ENCODE measurements around the gene GDPD2. TPM values are rescaled to one million over a fixed set of nuclear protein-coding genes. Genes with fewer than 3 reads are reported as not detected.

Gene GDPD2
- total and polyA plus RNA-seq, 2 donors (not counting 3 experiments of a cell fraction or from before 2014, with no cell fraction given), result 0.08 to 0.29 TPM

DNA sequence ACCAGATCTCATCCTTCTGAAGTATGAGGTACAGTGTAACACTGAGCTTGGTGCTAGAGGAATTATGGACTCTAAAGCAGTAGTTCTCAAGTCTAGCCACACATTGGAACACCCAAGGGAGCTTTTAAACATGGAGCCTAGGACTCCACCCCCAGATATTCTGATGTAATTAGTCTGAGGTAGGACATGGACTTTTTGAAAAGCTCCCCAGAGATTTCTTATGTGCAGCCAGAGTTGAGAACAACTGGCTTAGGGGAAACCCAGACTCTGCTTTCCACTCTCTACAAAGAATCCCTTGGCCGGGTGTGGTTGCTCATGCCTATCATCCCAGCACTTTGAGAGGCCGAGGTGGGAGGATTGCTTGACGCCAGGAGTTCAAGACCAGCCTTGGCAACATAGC is 11.6 kb upstream of the GDPD2 start:
- DNase-seq (ENCODE audit: low read depth, low spot score) (no peak), FAIRE-seq (no peak)
- H3K27me3 ChIP-seq (ENCODE audit: control insufficient read depth in 2 of 2, insufficient read depth in 2 of 2, low read length in 2 of 2), result no peaks in the 10 kb centered on the region
- no peaks in the 10 kb centered on the region for H3K36me3 ChIP-seq (ENCODE audit: control insufficient read depth in 2 of 2, extremely low read depth in 1 of 2, insufficient read depth in 2 of 2, low read length in 2 of 2)
- H3K9me3 ChIP-seq (replicated peaks; ENCODE audit: control insufficient read depth, insufficient read depth, low read length), result no peaks in the 10 kb centered on the region
- no peak overlapping the region for H3K4me2 ChIP-seq (ENCODE audit: insufficient read depth, low read length)
- H3K4me3 ChIP-seq (replicated peaks in 1 of 3; ENCODE audit: insufficient read depth in 1 of 3, low read depth in 1 of 3, low read length in 3 of 3), result no peak overlapping the region
- H3K9me1 ChIP-seq (replicated peaks; ENCODE audit: control insufficient read depth, extremely low read depth, insufficient read depth, low read length), result no peaks in the 10 kb centered on the region
- H4K20me1 ChIP-seq (replicated peaks; ENCODE audit: control insufficient read depth, extremely low read depth, insufficient read depth, low read length), result no peaks in the 10 kb centered on the region
- ChIA-PET CTCF (no interaction called here), POLR2A (no interaction called here)
- dilution Hi-C loops (cut with MboI; ENCODE audit: extremely low pct_ligation_motif_present, low sequenced_read_pairs), result no loop called here
- no peak overlapping the region for H3K27ac ChIP-seq (ENCODE audit: insufficient read depth, low read depth, low read length)
- intact Hi-C loops (cut with micrococcal nuclease), result no loop called here
- H2AFZ ChIP-seq (ENCODE audit: low read depth, low read length), result no peak overlapping the region
- TF ChIP-seq POLR2A (IDR thresholded peaks at IDR 0.05; ENCODE audit: low read depth, low read length), result no peak
- TF ChIP-seq JUN (IDR thresholded peaks at IDR 0.05; ENCODE audit: borderline replicate concordance, insufficient read depth, insufficient read length, low read depth), result no peak
- TF ChIP-seq FOS (IDR thresholded peaks at IDR 0.05; ENCODE audit: borderline replicate concordance, insufficient read depth, low read length), result no peak
- TF ChIP-seq CTCF (IDR thresholded peaks at IDR 0.05; ENCODE audit: extremely low read depth in 1 of 2, insufficient read depth in 1 of 2, low read depth in 1 of 2, low read length in 2 of 2), result no peak
- TF ChIP-seq EZH2 (IDR thresholded peaks at IDR 0.05; ENCODE audit: borderline replicate concordance, low read depth, low read length, severe bottlenecking), result no peak
- TF ChIP-seq MYC (IDR thresholded peaks at IDR 0.05; ENCODE audit: low read depth, low read length), result no peak
- no peak for TF ChIP-seq POLR2AphosphoS5 (IDR thresholded peaks at IDR 0.05; ENCODE audit: insufficient read depth, low read depth, low read length)
- TF ChIP-seq, protein P1, sequence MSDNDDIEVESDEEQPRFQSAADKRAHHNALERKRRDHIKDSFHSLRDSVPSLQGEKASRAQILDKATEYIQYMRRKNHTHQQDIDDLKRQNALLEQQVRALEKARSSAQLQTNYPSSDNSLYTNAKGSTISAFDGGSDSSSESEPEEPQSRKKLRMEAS (IDR thresholded peaks at IDR 0.05; ENCODE audit: insufficient read depth, insufficient read length), result no peak
- no peak for TF ChIP-seq GATA2 (IDR thresholded peaks at IDR 0.05; ENCODE audit: insufficient read depth, insufficient read length, low read depth, low read length)
- H3K9ac ChIP-seq (replicated peaks; ENCODE audit: extremely low read depth, insufficient read depth, low read length), result no peak overlapping the region
- no peaks in the 10 kb centered on the region for H3K79me2 ChIP-seq (ENCODE audit: control insufficient read depth, insufficient read depth, low read length)
- no peaks in the 10 kb centered on the region for H3K4me1 ChIP-seq (ENCODE audit: control insufficient read depth, extremely low read depth, insufficient read depth, low read length)
- BruUV-seq (replicated peaks), result no TSS peak
